Peyer's patch (tissue), 4 donors: ENCODE measurements around the gene PLA2G2F.

Experiments used
- POLR2A ChIP-seq, 2 donors: fragments of 450-650 bp; IDR thresholded peaks; one replicate each; pipeline ENCODE4 v1.5.1; 2017; ENCODE audit warnings: antibody characterized with exemption in 2 of 2, mild to moderate bottlenecking in 2 of 2, moderate library complexity in 2 of 2
- TF ChIP-seq, protein P1 (sequence below), 6 experiments: fragments of 450-650 bp in 4 of 6; fragments of 200-600 bp in 2 of 6; sonication (generic) in 1 of 6; IDR thresholded peaks; one replicate each; pipeline ENCODE4 v1.5.1; 2017 to 2019; ENCODE audit warnings: antibody characterized with exemption in 6 of 6, mild to moderate bottlenecking in 3 of 6, moderate library complexity in 1 of 6

DNA sequence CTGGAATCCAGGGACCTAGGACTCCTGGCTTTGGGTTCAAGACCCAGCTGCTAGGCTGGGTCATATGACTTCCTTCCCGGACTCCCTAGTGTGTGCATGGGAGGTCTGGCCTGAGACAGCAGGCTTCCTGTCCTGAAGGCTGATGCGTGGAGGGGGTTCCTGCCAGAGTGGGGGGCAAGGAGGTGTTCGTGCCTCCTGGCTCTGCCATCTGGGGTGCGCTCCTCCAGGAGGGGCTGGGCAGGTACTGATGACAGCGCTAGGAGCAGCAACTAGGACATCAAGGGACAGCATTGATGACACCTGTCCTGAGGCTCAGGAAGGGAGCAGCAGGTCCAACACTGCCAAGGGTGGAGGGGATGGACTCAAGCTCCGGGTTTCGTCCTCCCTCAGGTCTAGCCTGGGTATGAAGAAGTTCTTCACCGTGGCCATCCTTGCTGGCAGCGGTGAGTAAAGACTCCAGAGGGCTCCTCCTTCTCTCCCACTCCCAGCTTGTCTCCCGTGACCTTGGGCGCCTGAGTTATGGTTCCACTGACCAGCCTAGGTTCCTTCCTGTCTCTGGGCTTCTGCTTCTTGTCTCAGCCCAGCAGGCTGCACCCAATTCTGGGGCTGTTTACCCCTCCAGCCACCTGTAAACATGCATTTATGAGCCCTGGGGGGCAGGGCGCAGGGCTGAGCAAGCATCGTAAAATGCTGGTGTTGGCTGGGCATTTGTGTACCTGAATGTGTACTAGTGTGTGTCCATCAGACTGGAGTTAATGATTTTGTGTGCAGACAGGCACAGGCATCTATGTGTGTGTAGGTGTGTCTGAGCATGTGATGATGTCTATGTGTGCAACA is 871 bp downstream of the PLA2G2F start:
- TF ChIP-seq, protein P1, sequence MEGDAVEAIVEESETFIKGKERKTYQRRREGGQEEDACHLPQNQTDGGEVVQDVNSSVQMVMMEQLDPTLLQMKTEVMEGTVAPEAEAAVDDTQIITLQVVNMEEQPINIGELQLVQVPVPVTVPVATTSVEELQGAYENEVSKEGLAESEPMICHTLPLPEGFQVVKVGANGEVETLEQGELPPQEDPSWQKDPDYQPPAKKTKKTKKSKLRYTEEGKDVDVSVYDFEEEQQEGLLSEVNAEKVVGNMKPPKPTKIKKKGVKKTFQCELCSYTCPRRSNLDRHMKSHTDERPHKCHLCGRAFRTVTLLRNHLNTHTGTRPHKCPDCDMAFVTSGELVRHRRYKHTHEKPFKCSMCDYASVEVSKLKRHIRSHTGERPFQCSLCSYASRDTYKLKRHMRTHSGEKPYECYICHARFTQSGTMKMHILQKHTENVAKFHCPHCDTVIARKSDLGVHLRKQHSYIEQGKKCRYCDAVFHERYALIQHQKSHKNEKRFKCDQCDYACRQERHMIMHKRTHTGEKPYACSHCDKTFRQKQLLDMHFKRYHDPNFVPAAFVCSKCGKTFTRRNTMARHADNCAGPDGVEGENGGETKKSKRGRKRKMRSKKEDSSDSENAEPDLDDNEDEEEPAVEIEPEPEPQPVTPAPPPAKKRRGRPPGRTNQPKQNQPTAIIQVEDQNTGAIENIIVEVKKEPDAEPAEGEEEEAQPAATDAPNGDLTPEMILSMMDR (IDR thresholded peaks at IDR 0.05) = no peak
- TF ChIP-seq POLR2A (IDR thresholded peaks at IDR 0.05) = no peak
